DND-41 (cell line): ENCODE data around the gene APOBEC3C.

Experiments used
- EZH2 ChIP-seq: IDR thresholded peaks from 3 replicates; pipeline ENCODE4 v1.6.1; 2012; ENCODE audit warnings: borderline replicate concordance, low read depth, mild to moderate bottlenecking, moderate library complexity, low read length, inconsistent platforms; ENCODE audit not compliant: severe bottlenecking
- TF ChIP-seq, protein P1 (sequence below): IDR thresholded peaks from 2 replicates; pipeline ENCODE4 v1.5.1; 2012; ENCODE audit warnings: borderline replicate concordance, low read length, moderate library complexity, mild to moderate bottlenecking; ENCODE audit not compliant: poor library complexity, severe bottlenecking; ENCODE audit errors: extremely low read depth

DNA sequence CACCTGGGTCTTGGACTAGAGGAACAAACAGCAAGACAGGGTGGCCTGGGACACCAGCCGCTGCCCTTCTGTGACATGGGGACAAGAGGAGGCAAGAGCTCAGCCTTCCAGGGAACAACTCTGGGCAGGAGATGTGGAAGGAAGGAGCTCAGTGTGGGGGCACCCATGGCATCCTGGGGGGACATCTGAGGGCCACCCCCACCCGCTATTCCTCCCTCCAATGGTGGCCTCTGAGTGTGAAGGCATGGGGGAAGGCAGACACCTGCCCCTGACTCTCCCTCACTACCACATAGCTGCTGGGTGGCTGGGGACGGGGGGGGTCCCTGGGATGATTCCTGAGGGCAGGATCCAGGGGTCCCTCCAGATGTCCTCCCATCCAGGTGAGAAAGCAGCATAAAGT lies 27.4 kb upstream of the APOBEC3C start:
- TF ChIP-seq, protein P1, sequence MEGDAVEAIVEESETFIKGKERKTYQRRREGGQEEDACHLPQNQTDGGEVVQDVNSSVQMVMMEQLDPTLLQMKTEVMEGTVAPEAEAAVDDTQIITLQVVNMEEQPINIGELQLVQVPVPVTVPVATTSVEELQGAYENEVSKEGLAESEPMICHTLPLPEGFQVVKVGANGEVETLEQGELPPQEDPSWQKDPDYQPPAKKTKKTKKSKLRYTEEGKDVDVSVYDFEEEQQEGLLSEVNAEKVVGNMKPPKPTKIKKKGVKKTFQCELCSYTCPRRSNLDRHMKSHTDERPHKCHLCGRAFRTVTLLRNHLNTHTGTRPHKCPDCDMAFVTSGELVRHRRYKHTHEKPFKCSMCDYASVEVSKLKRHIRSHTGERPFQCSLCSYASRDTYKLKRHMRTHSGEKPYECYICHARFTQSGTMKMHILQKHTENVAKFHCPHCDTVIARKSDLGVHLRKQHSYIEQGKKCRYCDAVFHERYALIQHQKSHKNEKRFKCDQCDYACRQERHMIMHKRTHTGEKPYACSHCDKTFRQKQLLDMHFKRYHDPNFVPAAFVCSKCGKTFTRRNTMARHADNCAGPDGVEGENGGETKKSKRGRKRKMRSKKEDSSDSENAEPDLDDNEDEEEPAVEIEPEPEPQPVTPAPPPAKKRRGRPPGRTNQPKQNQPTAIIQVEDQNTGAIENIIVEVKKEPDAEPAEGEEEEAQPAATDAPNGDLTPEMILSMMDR = no peak
- TF ChIP-seq EZH2 = no peak
